Trophoblast cell (in vitro differentiated cells and primary cell): Measurements from ENCODE around the gene TUBB3.

ENCODE experiments used
- DNase-seq, 2 donors: peaks; one replicate each; pipeline ENCODE4 v3.0.0-alpha.2; 2016
- H2AFZ ChIP-seq: 2 replicates; pipeline ENCODE4 v1.6.1; 2013; ENCODE audit warnings: low read length, moderate library complexity, mild to moderate bottlenecking; ENCODE audit not compliant: insufficient read depth, poor library complexity
- H2AK5ac ChIP-seq: 2 replicates; pipeline ENCODE4 v1.6.1; 2013; ENCODE audit warnings: mild to moderate bottlenecking, low read length
- H2BK120ac ChIP-seq: 2 replicates; pipeline ENCODE4 v1.6.1; 2013; ENCODE audit warnings: low read length, mild to moderate bottlenecking, moderate library complexity; ENCODE audit not compliant: insufficient read depth, poor library complexity
- H2BK12ac ChIP-seq: 2 replicates; pipeline ENCODE4 v1.6.1; 2013; ENCODE audit warnings: mild to moderate bottlenecking, low read length, moderate library complexity
- H2BK5ac ChIP-seq: 2 replicates; pipeline ENCODE4 v1.6.1; 2013; ENCODE audit warnings: low read length, low read depth, moderate library complexity, mild to moderate bottlenecking; ENCODE audit not compliant: poor library complexity
- H3K14ac ChIP-seq: 2 replicates; pipeline ENCODE4 v1.6.1; 2013; ENCODE audit warnings: mild to moderate bottlenecking, low read length
- H3K18ac ChIP-seq: 2 replicates; pipeline ENCODE4 v1.6.1; 2013; ENCODE audit warnings: mild to moderate bottlenecking, low read length
- H3K23ac ChIP-seq: 2 replicates; pipeline ENCODE4 v1.6.1; 2013; ENCODE audit warnings: low read length
- H3K27ac ChIP-seq: 2 replicates; pipeline ENCODE4 v1.5.1; 2013; ENCODE audit warnings: low read depth, mild to moderate bottlenecking, inconsistent platforms, low read length, moderate library complexity
- H3K27me3 ChIP-seq: 2 replicates; pipeline ENCODE4 v1.6.1; 2013; ENCODE audit warnings: inconsistent platforms, mild to moderate bottlenecking, low read length, moderate library complexity; ENCODE audit not compliant: insufficient read depth
- H3K36me3 ChIP-seq, 2 experiments: 1 replicate in 1 of 2; 2 replicates in 1 of 2; pipeline ENCODE4 v1.6.1; 2013; ENCODE audit warnings: low read length in 2 of 2, mild to moderate bottlenecking in 2 of 2, moderate library complexity in 1 of 2; ENCODE audit not compliant: insufficient read depth in 2 of 2, control insufficient read depth in 1 of 2
- H3K4ac ChIP-seq: 2 replicates; pipeline ENCODE4 v1.6.1; 2013; ENCODE audit warnings: low read depth, mild to moderate bottlenecking, low read length, moderate library complexity
- H3K4me1 ChIP-seq, 2 experiments: 1 replicate in 1 of 2; 2 replicates in 1 of 2; pipeline ENCODE4 v1.6.1; 2013; ENCODE audit warnings: low read length in 2 of 2, mild to moderate bottlenecking in 2 of 2, moderate library complexity in 1 of 2; ENCODE audit not compliant: insufficient read depth in 2 of 2, control insufficient read depth in 1 of 2
- H3K4me2 ChIP-seq: 2 replicates; pipeline ENCODE4 v1.6.1; 2013; ENCODE audit warnings: inconsistent platforms, mild to moderate bottlenecking, low read length, moderate library complexity
- H3K4me3 ChIP-seq: 2 replicates; pipeline ENCODE4 v1.5.1; 2013; ENCODE audit warnings: mild to moderate bottlenecking, low read depth, low read length, inconsistent platforms
- H3K79me1 ChIP-seq: one replicate; pipeline ENCODE4 v1.6.1; 2013; ENCODE audit warnings: low read length
- H3K79me2 ChIP-seq: 2 replicates; pipeline ENCODE4 v1.6.1; 2013; ENCODE audit warnings: low read length, mild to moderate bottlenecking; ENCODE audit not compliant: control insufficient read depth, insufficient read depth, poor library complexity
- H3K9ac ChIP-seq: 2 replicates; pipeline ENCODE4 v1.6.1; 2013; ENCODE audit warnings: mild to moderate bottlenecking, low read length
- H3K9me3 ChIP-seq: 2 replicates; pipeline ENCODE4 v1.6.1; 2013; ENCODE audit warnings: low read depth, mild to moderate bottlenecking, control low read depth, inconsistent platforms, low read length; ENCODE audit not compliant: insufficient read depth
- H4K12ac ChIP-seq: 2 replicates; pipeline ENCODE4 v1.6.1; 2013; ENCODE audit warnings: low read depth, mild to moderate bottlenecking, low read length, moderate library complexity
- H4K8ac ChIP-seq: 2 replicates; pipeline ENCODE4 v1.6.1; 2013; ENCODE audit warnings: low read depth, mild to moderate bottlenecking, low read length, moderate library complexity
- H4K91ac ChIP-seq: one replicate; pipeline ENCODE4 v1.6.1; 2013; ENCODE audit warnings: low read depth, mild to moderate bottlenecking, low read length, moderate library complexity
- WGBS: extraction: QIAGEN DNeasy Blood & Tissue Kit; methylation state at CpG from one replicate; pipeline ENCODE4 v1.1.7; 2013; ENCODE audit warnings: missing lambda C conversion rate; ENCODE audit not compliant: insufficient read length, insufficient coverage; ENCODE audit errors: extremely low coverage; 5-methylcytosine and 5-hydroxymethylcytosine counted together

The TUBB3 gene

GRCh38 chr16:89890200-89890599 lies 32.9 kb upstream of the TUBB3 start:
- no peaks in the 10 kb centered on the region for H3K79me2 ChIP-seq
- no peak overlapping the region for H2AFZ ChIP-seq
- no peak overlapping the region for H3K9ac ChIP-seq
- no peaks in the 10 kb centered on the region for H3K27me3 ChIP-seq
- WGBS: no CpG with 5 or more reads among the region's 9 CpGs
- peaks cover 1% of the 10 kb centered on the region for H3K9me3 ChIP-seq
- no peak overlapping the region for H4K12ac ChIP-seq
- H3K4me3 ChIP-seq: no peak overlapping the region
- H2BK5ac ChIP-seq: no peak overlapping the region
- H3K4ac ChIP-seq: no peak overlapping the region
- H4K91ac ChIP-seq: no peak overlapping the region
- H3K23ac ChIP-seq: no peak overlapping the region
- H3K18ac ChIP-seq: no peak overlapping the region
- peaks cover 82% of the 10 kb centered on the region in 2 experiments for H3K36me3 ChIP-seq
- no peaks in the 10 kb centered on the region for H3K4me1 ChIP-seq
- no peak overlapping the region for H2BK120ac ChIP-seq
- no peaks in the 10 kb centered on the region for H3K79me1 ChIP-seq
- H4K8ac ChIP-seq: no peak overlapping the region
- DNase-seq: no peak
- H3K27ac ChIP-seq: no peak overlapping the region
- no peak overlapping the region for H2AK5ac ChIP-seq
- H3K14ac ChIP-seq: no peak overlapping the region
- no peak overlapping the region for H3K4me2 ChIP-seq
- no peak overlapping the region for H2BK12ac ChIP-seq

- Histone ChIP-seq H4K91ac (no peak overlapping the region), H2BK12ac (no peak overlapping the region), H3K18ac (peak overlapping the region; percentile 68), H3K4me3 (no peak overlapping the region), H2AFZ (no peak overlapping the region), H3K9ac (no peak overlapping the region), H2AK5ac (no peak overlapping the region), H3K27me3 (no peaks in the 10 kb centered on the region), H2BK5ac (no peak overlapping the region), H3K79me2 (no peaks in the 10 kb centered on the region), H3K79me1 (no peaks in the 10 kb centered on the region), H3K23ac (no peak overlapping the region), H3K36me3 (peaks cover 83 to 84% of the 10 kb centered on the region in 2 experiments), H3K4me2 (no peak overlapping the region), H4K12ac (peak overlapping the region; percentile 23), H3K14ac (no peak overlapping the region), H3K9me3 (peaks cover 1% of the 10 kb centered on the region), H3K27ac (no peak overlapping the region), H3K4me1 (no peaks in the 10 kb centered on the region), H3K4ac (no peak overlapping the region), H2BK120ac (no peak overlapping the region), H4K8ac (no peak overlapping the region)
- WGBS: no CpG with 5 or more reads among the region's 16 CpGs
- DNase-seq: no peak
These were observed 32.1 kb upstream of the TUBB3 start for GRCh38 chr16:89890886-89891657.

GRCh38 chr16:89892055-89892630 lies 31.0 kb upstream of the TUBB3 start:
- H3K4me1 ChIP-seq: no peaks in the 10 kb centered on the region
- H3K79me1 ChIP-seq: no peaks in the 10 kb centered on the region
- H2BK120ac ChIP-seq: no peak overlapping the region
- H3K79me2 ChIP-seq: no peaks in the 10 kb centered on the region
- H2BK5ac ChIP-seq: no peak overlapping the region
- H2BK12ac ChIP-seq: no peak overlapping the region
- H2AFZ ChIP-seq: no peak overlapping the region
- peaks cover 85 to 86% of the 10 kb centered on the region in 2 experiments for H3K36me3 ChIP-seq
- no peak overlapping the region for H3K14ac ChIP-seq
- no peak overlapping the region for H3K4me3 ChIP-seq
- no peak overlapping the region for H3K4me2 ChIP-seq
- H4K8ac ChIP-seq: no peak overlapping the region
- H3K27ac ChIP-seq: no peak overlapping the region
- no peak overlapping the region for H4K91ac ChIP-seq
- no peaks in the 10 kb centered on the region for H3K27me3 ChIP-seq
- no peak overlapping the region for H3K23ac ChIP-seq
- no peak overlapping the region for H3K9ac ChIP-seq
- peaks cover 1% of the 10 kb centered on the region for H3K9me3 ChIP-seq
- H4K12ac ChIP-seq: no peak overlapping the region
- no peak overlapping the region for H3K18ac ChIP-seq
- no peak for DNase-seq
- no peak overlapping the region for H3K4ac ChIP-seq
- no peak overlapping the region for H2AK5ac ChIP-seq
- no CpG with 5 or more reads among the region's 18 CpGs for WGBS

GRCh38 chr16:89892635-89893034 lies 30.5 kb upstream of the TUBB3 start:
- Histone ChIP-seq H2BK5ac (no peak overlapping the region), H3K4me2 (no peak overlapping the region), H2AFZ (no peak overlapping the region), H4K91ac (no peak overlapping the region), H3K18ac (no peak overlapping the region), H4K8ac (no peak overlapping the region), H3K36me3 (peaks cover 82 to 85% of the 10 kb centered on the region in 2 experiments), H3K4me1 (no peaks in the 10 kb centered on the region), H2BK120ac (no peak overlapping the region), H3K4me3 (no peak overlapping the region), H4K12ac (no peak overlapping the region), H3K27ac (no peak overlapping the region), H2BK12ac (no peak overlapping the region), H3K79me2 (no peaks in the 10 kb centered on the region), H3K14ac (no peak overlapping the region), H2AK5ac (no peak overlapping the region), H3K79me1 (no peaks in the 10 kb centered on the region), H3K23ac (no peak overlapping the region), H3K27me3 (no peaks in the 10 kb centered on the region), H3K9me3 (peaks cover 1% of the 10 kb centered on the region), H3K4ac (no peak overlapping the region), H3K9ac (no peak overlapping the region)
- no peak for DNase-seq
- no CpG with 5 or more reads among the region's 9 CpGs for whole genome bisulfite sequencing
